ENCODE results near the gene SYT15B.
"Not testable (repeated sequence)": the region's sequence is repeated elsewhere in the genome, so short reads cannot be mapped to it uniquely, and the experiment has no call there.

The SYT15B gene

DNA sequence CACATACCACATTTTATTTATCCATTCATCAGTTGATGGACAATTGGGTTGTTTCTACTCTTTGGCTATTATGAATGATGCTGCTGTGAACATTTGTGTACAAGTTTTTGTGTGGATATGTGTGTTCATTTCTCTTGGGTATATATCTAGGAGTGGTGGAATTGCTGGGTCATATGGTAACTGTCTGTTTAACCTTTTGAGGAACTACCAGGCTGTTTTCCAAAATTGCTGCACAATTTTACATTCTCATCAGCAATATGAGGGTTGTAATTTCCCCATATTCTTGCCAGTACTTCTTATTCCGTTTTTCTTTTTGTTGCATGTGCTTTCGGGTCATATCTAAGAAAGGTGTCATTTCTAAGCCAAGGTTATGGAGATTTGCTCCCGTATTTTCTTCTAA, 38.3 kb downstream of the SYT15B start:
- not testable (repeated sequence) for FAIRE-seq

GRCh38 chr10:47724119-47724518, 39.3 kb downstream of the SYT15B start:
- FAIRE-seq: not testable (repeated sequence)

- FAIRE-seq: not testable (repeated sequence)
Measured at GRCh38 chr10:47723362-47723761, 40.0 kb downstream of the SYT15B start.

DNA sequence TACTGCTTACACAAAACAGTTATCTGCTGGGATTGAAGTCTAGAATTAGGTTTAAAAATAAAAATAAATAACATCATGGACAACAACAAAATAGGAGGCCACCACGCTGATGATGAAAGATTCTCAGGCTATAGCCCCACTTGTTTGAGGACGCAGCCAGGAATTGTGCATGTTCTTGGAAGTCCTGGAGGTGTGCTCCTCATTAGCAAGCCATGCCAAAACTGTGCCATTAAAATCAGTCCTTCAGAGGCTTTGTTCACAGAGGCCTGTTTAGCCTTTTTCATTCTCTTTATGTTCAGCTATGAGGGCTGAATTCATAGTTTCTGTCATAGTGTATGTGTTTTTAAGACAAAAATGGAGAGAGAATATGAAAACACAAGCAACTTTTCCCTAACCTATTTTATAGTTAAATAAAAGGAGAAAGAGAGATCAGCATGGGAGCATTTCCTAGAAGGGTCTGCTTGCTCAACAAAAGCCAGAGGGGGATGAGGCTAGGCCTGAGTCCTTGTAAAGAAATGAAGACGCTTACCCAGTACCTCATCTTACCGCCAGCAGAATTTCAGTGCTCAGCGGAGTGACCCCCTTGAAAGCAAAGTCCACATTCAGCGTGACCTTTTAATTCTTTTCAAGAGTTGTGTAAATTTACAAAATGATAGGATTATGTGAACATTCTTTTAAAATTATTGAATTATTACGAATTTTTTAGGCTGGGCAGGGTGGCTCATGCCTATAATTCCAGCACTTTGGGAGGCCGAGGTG, 46.2 kb downstream of the SYT15B start:
- not testable (repeated sequence) for FAIRE-seq
